ENCODE data around the gene MROH2A.

Gene MROH2A

GRCh38 chr2:233857511-233858141 is 79.5 kb downstream of the MROH2A start:
- Histone ChIP-seq H3K36me3 (ENCODE audit: control insufficient read depth in 1 of 2, insufficient read depth in 2 of 2, low read length in 2 of 2) (no peaks in the 10 kb centered on the region), H2BK120ac (ENCODE audit: insufficient read depth, low read length, poor library complexity) (no peak overlapping the region), H3K79me1 (ENCODE audit: low read length) (peaks cover 8% of the 10 kb centered on the region), H3K27ac (ENCODE audit: low read depth, low read length) (no peak overlapping the region), H2BK12ac (ENCODE audit: low read length) (no peak overlapping the region), H3K9ac (ENCODE audit: low read length) (no peak overlapping the region), H3K4ac (ENCODE audit: low read depth, low read length) (no peak overlapping the region), H4K91ac (ENCODE audit: low read depth, low read length) (no peak overlapping the region), H2AFZ (ENCODE audit: insufficient read depth, low read length, poor library complexity) (no peak overlapping the region), H3K79me2 (ENCODE audit: control insufficient read depth, insufficient read depth, low read length, poor library complexity) (peaks cover 10% of the 10 kb centered on the region), H3K4me2 (ENCODE audit: low read length) (no peak overlapping the region), H3K27me3 (ENCODE audit: insufficient read depth, low read length) (no peaks in the 10 kb centered on the region), H3K4me1 (ENCODE audit: control insufficient read depth in 1 of 2, insufficient read depth in 2 of 2, low read length in 2 of 2) (peaks cover 2 to 3% of the 10 kb centered on the region in 2 experiments), H3K18ac (ENCODE audit: low read length) (no peak overlapping the region), H3K14ac (ENCODE audit: low read length) (no peak overlapping the region), H4K8ac (ENCODE audit: low read depth, low read length) (no peak overlapping the region), H2BK5ac (ENCODE audit: low read depth, low read length, poor library complexity) (no peak overlapping the region), H3K9me3 (ENCODE audit: insufficient read depth, low read depth, low read length) (no peaks in the 10 kb centered on the region), H3K23ac (ENCODE audit: low read length) (no peak overlapping the region), H3K4me3 (ENCODE audit: low read depth, low read length) (no peak overlapping the region), H2AK5ac (ENCODE audit: low read length) (no peak overlapping the region), H4K12ac (ENCODE audit: low read depth, low read length) (no peak overlapping the region)
- DNase-seq, result peak; percentile 8 to 50
- no CpG with 5 or more reads among the region's 9 CpGs for WGBS (ENCODE audit: extremely low coverage, insufficient coverage, insufficient read length)

- peaks cover 8% of the 10 kb centered on the region for H3K79me2 ChIP-seq (ENCODE audit: control insufficient read depth, insufficient read depth, low read length, poor library complexity)
- no peak overlapping the region for H3K4me3 ChIP-seq (ENCODE audit: low read depth, low read length)
- no peak overlapping the region for H2BK12ac ChIP-seq (ENCODE audit: low read length)
- no peak overlapping the region for H3K27ac ChIP-seq (ENCODE audit: low read depth, low read length)
- no peaks in the 10 kb centered on the region for H3K36me3 ChIP-seq (ENCODE audit: control insufficient read depth in 1 of 2, insufficient read depth in 2 of 2, low read length in 2 of 2)
- H3K4me1 ChIP-seq (ENCODE audit: control insufficient read depth in 1 of 2, insufficient read depth in 2 of 2, low read length in 2 of 2), result peaks cover 1 to 2% of the 10 kb centered on the region in 2 experiments
- H3K14ac ChIP-seq (ENCODE audit: low read length), result no peak overlapping the region
- no peak overlapping the region for H2AFZ ChIP-seq (ENCODE audit: insufficient read depth, low read length, poor library complexity)
- no peak overlapping the region for H2BK120ac ChIP-seq (ENCODE audit: insufficient read depth, low read length, poor library complexity)
- DNase-seq, result no peak
- H3K9me3 ChIP-seq (ENCODE audit: insufficient read depth, low read depth, low read length), result no peaks in the 10 kb centered on the region
- H2BK5ac ChIP-seq (ENCODE audit: low read depth, low read length, poor library complexity), result no peak overlapping the region
- H3K9ac ChIP-seq (ENCODE audit: low read length), result no peak overlapping the region
- H3K4ac ChIP-seq (ENCODE audit: low read depth, low read length), result no peak overlapping the region
- H3K18ac ChIP-seq (ENCODE audit: low read length), result no peak overlapping the region
- no peak overlapping the region for H4K91ac ChIP-seq (ENCODE audit: low read depth, low read length)
- WGBS (ENCODE audit: extremely low coverage, insufficient coverage, insufficient read length), result no CpG with 5 or more reads among the region's 4 CpGs
- H2AK5ac ChIP-seq (ENCODE audit: low read length), result no peak overlapping the region
- no peaks in the 10 kb centered on the region for H3K27me3 ChIP-seq (ENCODE audit: insufficient read depth, low read length)
- H4K12ac ChIP-seq (ENCODE audit: low read depth, low read length), result no peak overlapping the region
- H3K23ac ChIP-seq (ENCODE audit: low read length), result no peak overlapping the region
- peaks cover 8% of the 10 kb centered on the region for H3K79me1 ChIP-seq (ENCODE audit: low read length)
- H4K8ac ChIP-seq (ENCODE audit: low read depth, low read length), result no peak overlapping the region
- no peak overlapping the region for H3K4me2 ChIP-seq (ENCODE audit: low read length)
These were observed 80.2 kb downstream of the MROH2A start for GRCh38 chr2:233858331-233858730.

- no peak overlapping the region for H4K8ac ChIP-seq (ENCODE audit: low read depth, low read length)
These were observed 84.2 kb downstream of the MROH2A start for GRCh38 chr2:233862261-233862768.

DNA sequence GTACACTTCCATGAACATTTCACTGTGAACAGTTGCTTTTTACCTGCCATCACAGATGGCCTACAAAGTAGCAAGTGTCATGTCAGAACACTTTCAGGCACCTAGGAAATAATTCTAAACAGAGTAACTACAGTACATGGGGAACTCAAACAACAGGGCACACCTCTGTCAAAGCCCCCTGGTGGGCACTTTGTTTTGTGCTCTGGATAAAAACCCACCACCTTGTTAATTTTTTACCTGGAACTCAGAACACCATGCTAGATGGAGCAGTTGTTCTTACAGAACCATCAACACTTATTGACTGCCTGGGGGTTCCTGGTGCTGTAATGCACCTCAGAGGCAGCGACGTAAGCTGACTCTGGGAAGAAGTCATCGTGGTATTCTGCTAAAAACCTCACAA is 87.7 kb downstream of the MROH2A start:
- H3K4me3 ChIP-seq (ENCODE audit: low read depth, low read length), result no peak overlapping the region
- H3K14ac ChIP-seq (ENCODE audit: low read length), result no peak overlapping the region
- no peak overlapping the region for H3K18ac ChIP-seq (ENCODE audit: low read length)
- no peak overlapping the region for H2BK5ac ChIP-seq (ENCODE audit: low read depth, low read length, poor library complexity)
- no peak overlapping the region for H2AK5ac ChIP-seq (ENCODE audit: low read length)
- H3K79me1 ChIP-seq (ENCODE audit: low read length), result peaks cover 4% of the 10 kb centered on the region
- H3K4me1 ChIP-seq (ENCODE audit: control insufficient read depth in 1 of 2, insufficient read depth in 2 of 2, low read length in 2 of 2), result no peaks in the 10 kb centered on the region
- H4K91ac ChIP-seq (ENCODE audit: low read depth, low read length), result no peak overlapping the region
- no peak overlapping the region for H3K23ac ChIP-seq (ENCODE audit: low read length)
- no peak overlapping the region for H3K4ac ChIP-seq (ENCODE audit: low read depth, low read length)
- no peak overlapping the region for H4K12ac ChIP-seq (ENCODE audit: low read depth, low read length)
- H2BK120ac ChIP-seq (ENCODE audit: insufficient read depth, low read length, poor library complexity), result no peak overlapping the region
- peaks cover 3 to 5% of the 10 kb centered on the region in 2 experiments for H3K36me3 ChIP-seq (ENCODE audit: control insufficient read depth in 1 of 2, insufficient read depth in 2 of 2, low read length in 2 of 2)
- no peaks in the 10 kb centered on the region for H3K9me3 ChIP-seq (ENCODE audit: insufficient read depth, low read depth, low read length)
- no peak overlapping the region for H3K9ac ChIP-seq (ENCODE audit: low read length)
- H3K79me2 ChIP-seq (ENCODE audit: control insufficient read depth, insufficient read depth, low read length, poor library complexity), result peaks cover 3% of the 10 kb centered on the region
- H3K27ac ChIP-seq (ENCODE audit: low read depth, low read length), result no peak overlapping the region
- no peak overlapping the region for H3K4me2 ChIP-seq (ENCODE audit: low read length)
- H3K27me3 ChIP-seq (ENCODE audit: insufficient read depth, low read length), result no peaks in the 10 kb centered on the region
- no peak overlapping the region for H2AFZ ChIP-seq (ENCODE audit: insufficient read depth, low read length, poor library complexity)
- H4K8ac ChIP-seq (ENCODE audit: low read depth, low read length), result no peak overlapping the region
- no peak overlapping the region for H2BK12ac ChIP-seq (ENCODE audit: low read length)
- no peak for DNase-seq
- no CpG with 5 or more reads among the region's 3 CpGs for WGBS (ENCODE audit: extremely low coverage, insufficient coverage, insufficient read length)

More at GRCh38 chr2:233862261-233862768, 84.2 kb downstream of the MROH2A start:
- Histone ChIP-seq H4K91ac (ENCODE audit: low read depth, low read length) (no peak overlapping the region), H3K9ac (ENCODE audit: low read length) (no peak overlapping the region), H3K4me1 (ENCODE audit: control insufficient read depth in 1 of 2, insufficient read depth in 2 of 2, low read length in 2 of 2) (no peaks in the 10 kb centered on the region), H3K4me3 (ENCODE audit: low read depth, low read length) (no peak overlapping the region), H3K4ac (ENCODE audit: low read depth, low read length) (no peak overlapping the region), H3K79me2 (ENCODE audit: control insufficient read depth, insufficient read depth, low read length, poor library complexity) (no peaks in the 10 kb centered on the region), H2BK12ac (ENCODE audit: low read length) (no peak overlapping the region), H4K12ac (ENCODE audit: low read depth, low read length) (no peak overlapping the region), H3K79me1 (ENCODE audit: low read length) (no peaks in the 10 kb centered on the region), H2BK5ac (ENCODE audit: low read depth, low read length, poor library complexity) (no peak overlapping the region), H2AFZ (ENCODE audit: insufficient read depth, low read length, poor library complexity) (no peak overlapping the region), H3K4me2 (ENCODE audit: low read length) (no peak overlapping the region), H3K9me3 (ENCODE audit: insufficient read depth, low read depth, low read length) (no peaks in the 10 kb centered on the region), H3K18ac (ENCODE audit: low read length) (no peak overlapping the region), H2AK5ac (ENCODE audit: low read length) (no peak overlapping the region), H3K27ac (ENCODE audit: low read depth, low read length) (no peak overlapping the region), H3K36me3 (ENCODE audit: control insufficient read depth in 1 of 2, insufficient read depth in 2 of 2, low read length in 2 of 2) (peaks cover 3 to 5% of the 10 kb centered on the region in 2 experiments), H3K27me3 (ENCODE audit: insufficient read depth, low read length) (no peaks in the 10 kb centered on the region), H2BK120ac (ENCODE audit: insufficient read depth, low read length, poor library complexity) (no peak overlapping the region), H3K23ac (ENCODE audit: low read length) (no peak overlapping the region), H3K14ac (ENCODE audit: low read length) (no peak overlapping the region)
- WGBS (ENCODE audit: extremely low coverage, insufficient coverage, insufficient read length), result no CpG with 5 or more reads among the region's 4 CpGs
- DNase-seq, result no peak
